HEK293T (cell line): ENCODE measurements around the gene CD37.

ENCODE experiments used
- CTCF ChIA-PET: fragments of 350-600 bp; formaldehyde crosslinking; extraction: SDS; loops from one replicate; lab custom pipeline; 2021; ENCODE audit warnings: antibody characterized with exemption, inconsistent platforms; lab: Yijun Ruan, JAX
- POLR2A ChIA-PET: fragments of 350-600 bp; formaldehyde crosslinking; extraction: SDS; loops from one replicate; lab custom pipeline; 2020; ENCODE audit warnings: antibody characterized with exemption, inconsistent platforms; lab: Yijun Ruan, JAX
- DNase-seq: peaks from one replicate; pipeline ENCODE4 v3.0.0; 2012; ENCODE audit warnings: mixed read lengths; ENCODE audit errors: extremely low spot score
- ARNT ChIP-seq: fragments of 450-650 bp; IDR thresholded peaks from 2 replicates; pipeline ENCODE4 v1.6.1; 2017; ENCODE audit warnings: mild to moderate bottlenecking
- BHLHE40 ChIP-seq: fragments of 450-650 bp; IDR thresholded peaks from 2 replicates; pipeline ENCODE4 v1.6.1; 2016; ENCODE audit warnings: mild to moderate bottlenecking, moderate library complexity, borderline replicate concordance
- CTBP1 ChIP-seq: fragments of 450-650 bp; IDR thresholded peaks from 2 replicates; pipeline ENCODE4 v1.6.1; 2016; ENCODE audit warnings: borderline replicate concordance
- ELF4 ChIP-seq: fragments of 450-650 bp; IDR thresholded peaks from 2 replicates; pipeline ENCODE4 v1.6.1; 2017; ENCODE audit warnings: antibody characterized with exemption
- FOXA1 ChIP-seq: fragments of 450-650 bp; IDR thresholded peaks from 2 replicates; pipeline ENCODE4 v1.6.1; 2016; ENCODE audit warnings: mild to moderate bottlenecking
- FOXK2 ChIP-seq: fragments of 450-650 bp; IDR thresholded peaks from 2 replicates; pipeline ENCODE4 v1.6.1; 2016; ENCODE audit warnings: mild to moderate bottlenecking
- FOXM1 ChIP-seq: fragments of 450-650 bp; IDR thresholded peaks from 2 replicates; pipeline ENCODE4 v1.6.1; 2017; ENCODE audit warnings: mild to moderate bottlenecking, borderline replicate concordance
- HDGF ChIP-seq: fragments of 450-650 bp; IDR thresholded peaks from 2 replicates; pipeline ENCODE4 v1.6.1; 2017; ENCODE audit warnings: antibody characterized with exemption, borderline replicate concordance
- L3MBTL2 ChIP-seq: fragments of 450-650 bp; conservative IDR thresholded peaks from 2 replicates; pipeline ENCODE4 v1.6.1; 2016; ENCODE audit warnings: mild to moderate bottlenecking
- LEF1 ChIP-seq: fragments of 450-650 bp; IDR thresholded peaks from 2 replicates; pipeline ENCODE4 v1.6.1; 2017; ENCODE audit warnings: mild to moderate bottlenecking, borderline replicate concordance
- NFRKB ChIP-seq: fragments of 450-650 bp; IDR thresholded peaks from 2 replicates; pipeline ENCODE4 v1.6.1; 2016; ENCODE audit warnings: mild to moderate bottlenecking, moderate library complexity
- SP1 ChIP-seq: fragments of 450-650 bp; IDR thresholded peaks from 2 replicates; pipeline ENCODE4 v1.6.1; 2017
- SUZ12 ChIP-seq: fragments of 450-650 bp; IDR thresholded peaks from 2 replicates; pipeline ENCODE4 v1.6.1; 2016; ENCODE audit warnings: mild to moderate bottlenecking
- TARDBP ChIP-seq: fragments of 450-650 bp; IDR thresholded peaks from 2 replicates; pipeline ENCODE4 v1.6.1; 2016
- ZNF384 ChIP-seq: fragments of 450-650 bp; IDR thresholded peaks from 2 replicates; pipeline ENCODE4 v1.6.1; 2016
- TF ChIP-seq, protein P1 (sequence below): fragments of 450-650 bp; IDR thresholded peaks from 2 replicates; pipeline ENCODE4 v1.6.1; 2016

CD37 gene

DNA sequence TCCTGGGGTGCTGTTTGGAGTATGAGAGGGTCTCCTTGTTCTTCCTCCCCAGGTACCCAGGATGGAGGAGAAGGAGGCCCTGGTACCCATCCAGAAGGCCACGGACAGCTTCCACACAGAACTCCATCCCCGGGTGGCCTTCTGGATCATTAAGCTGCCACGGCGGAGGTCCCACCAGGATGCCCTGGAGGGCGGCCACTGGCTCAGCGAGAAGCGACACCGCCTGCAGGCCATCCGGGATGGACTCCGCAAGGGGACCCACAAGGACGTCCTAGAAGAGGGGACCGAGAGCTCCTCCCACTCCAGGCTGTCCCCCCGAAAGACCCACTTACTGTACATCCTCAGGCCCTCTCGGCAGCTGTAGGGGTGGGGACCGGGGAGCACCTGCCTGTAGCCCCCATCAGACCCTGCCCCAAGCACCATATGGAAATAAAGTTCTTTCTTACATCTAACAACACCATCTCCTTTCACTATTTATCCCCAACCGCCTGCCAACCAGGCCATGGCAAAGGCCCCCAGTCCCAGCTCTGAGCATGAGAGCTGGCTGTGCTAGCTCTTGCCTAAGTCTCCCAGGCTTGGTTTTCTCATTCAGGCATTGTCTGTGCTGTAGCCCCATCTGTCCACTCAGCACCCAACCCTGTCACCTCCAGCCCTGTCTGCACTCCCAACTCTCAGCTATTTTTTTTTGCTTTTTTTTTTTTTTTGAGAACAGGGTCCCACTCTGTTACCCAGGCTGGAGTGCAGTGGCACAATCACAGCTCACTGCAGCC lies 39.6 kb downstream of the CD37 start:
- TF ChIP-seq FOXM1 (no peak), HDGF (no peak), BHLHE40 (no peak), TARDBP (no peak), CTBP1 (no peak), L3MBTL2 (no peak), LEF1 (no peak), ARNT (no peak), ELF4 (no peak), FOXK2 (no peak), SUZ12 (no peak), SP1 (no peak), FOXA1 (no peak), ZNF384 (no peak)
- TF ChIP-seq, protein P1, sequence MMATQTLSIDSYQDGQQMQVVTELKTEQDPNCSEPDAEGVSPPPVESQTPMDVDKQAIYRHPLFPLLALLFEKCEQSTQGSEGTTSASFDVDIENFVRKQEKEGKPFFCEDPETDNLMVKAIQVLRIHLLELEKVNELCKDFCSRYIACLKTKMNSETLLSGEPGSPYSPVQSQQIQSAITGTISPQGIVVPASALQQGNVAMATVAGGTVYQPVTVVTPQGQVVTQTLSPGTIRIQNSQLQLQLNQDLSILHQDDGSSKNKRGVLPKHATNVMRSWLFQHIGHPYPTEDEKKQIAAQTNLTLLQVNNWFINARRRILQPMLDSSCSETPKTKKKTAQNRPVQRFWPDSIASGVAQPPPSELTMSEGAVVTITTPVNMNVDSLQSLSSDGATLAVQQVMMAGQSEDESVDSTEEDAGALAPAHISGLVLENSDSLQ: no peak
- no peak for DNase-seq
- CTCF ChIA-PET: interaction anchor here (0.5 kb wide), 1 partner anchor 16 kb away, joined by 4 read pairs; no protein-coding TSS in a partner anchor
- POLR2A ChIA-PET: interaction anchor here (0.6 to 1.5 kb wide), 4 partner anchors 11 to 593 kb away, joined by 3 to 5 read pairs (median 4); partner anchors contain the start of genes ALDH16A1, DKKL1 and PIH1D1

GRCh38 chr19:49378512-49378911 lies 43.3 kb downstream of the CD37 start:
- TF ChIP-seq FOXK2: no peak
- no peak for TF ChIP-seq SP1
- TF ChIP-seq FOXM1: no peak
- TF ChIP-seq NFRKB: no peak
- TF ChIP-seq ELF4: no peak
- no peak for TF ChIP-seq CTBP1
- no peak for TF ChIP-seq LEF1
- TF ChIP-seq HDGF: no peak
- TF ChIP-seq TARDBP: no peak
- TF ChIP-seq L3MBTL2: no peak
- TF ChIP-seq BHLHE40: no peak
- TF ChIP-seq FOXA1: no peak
- no peak for TF ChIP-seq SUZ12
- TF ChIP-seq ZNF384: no peak
- TF ChIP-seq, protein P1: no peak
- TF ChIP-seq ARNT: no peak
- POLR2A ChIA-PET: no interaction called here
- CTCF ChIA-PET: interaction anchor here (0.6 kb wide), 1 partner anchor 405 kb away, joined by 3 read pairs; no protein-coding TSS in a partner anchor
- no peak for DNase-seq

GRCh38 chr19:49380391-49380790 lies 45.2 kb downstream of the CD37 start:
- DNase-seq: no peak
- POLR2A ChIA-PET: no interaction called here
- CTCF ChIA-PET: interaction anchor here (0.6 kb wide), 1 partner anchor 31 kb away, joined by 3 read pairs; no protein-coding TSS in a partner anchor
- no peak for TF ChIP-seq BHLHE40
- TF ChIP-seq, protein P1: no peak
- TF ChIP-seq ARNT: no peak
- no peak for TF ChIP-seq LEF1
- no peak for TF ChIP-seq SP1
- no peak for TF ChIP-seq ELF4
- TF ChIP-seq TARDBP: no peak
- TF ChIP-seq FOXM1: no peak
- TF ChIP-seq FOXK2: no peak
- no peak for TF ChIP-seq L3MBTL2
- TF ChIP-seq FOXA1: no peak
- no peak for TF ChIP-seq ZNF384
- no peak for TF ChIP-seq CTBP1
- TF ChIP-seq HDGF: no peak
- TF ChIP-seq NFRKB: no peak
- TF ChIP-seq SUZ12: no peak

DNA sequence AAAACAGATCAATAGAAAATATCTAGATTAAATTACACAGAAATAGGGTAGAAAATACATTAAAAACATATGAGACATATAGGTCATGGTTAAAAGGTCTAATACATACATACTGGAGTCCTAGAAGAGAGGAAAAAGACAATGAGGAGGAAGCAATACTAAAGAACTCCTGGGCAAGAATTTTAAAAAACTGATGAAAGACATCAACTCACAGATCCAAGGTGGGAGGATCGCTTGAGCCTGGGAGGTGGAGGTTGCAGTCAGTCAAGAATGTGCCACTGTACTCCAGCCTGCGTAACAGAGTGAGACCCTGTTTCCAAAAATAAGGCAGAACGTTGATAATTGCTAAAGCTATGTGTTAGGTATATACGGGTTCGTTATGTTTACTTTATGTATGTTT lies 47.4 kb downstream of the CD37 start:
- ChIA-PET CTCF (no interaction called here), POLR2A (no interaction called here)
- TF ChIP-seq FOXA1: no peak
- no peak for DNase-seq

GRCh38 chr19:49383599-49383998 lies 48.4 kb downstream of the CD37 start:
- ChIA-PET POLR2A (interaction anchor here (1.2 kb wide), 1 partner anchor 69 kb away, joined by 4 read pairs; the partner anchor contains the start of gene ALDH16A1), CTCF (no interaction called here)
- DNase-seq: no peak
- no peak for TF ChIP-seq NFRKB
- TF ChIP-seq FOXA1: no peak
- TF ChIP-seq BHLHE40: no peak
- no peak for TF ChIP-seq ARNT
- no peak for TF ChIP-seq CTBP1
- no peak for TF ChIP-seq SP1
- TF ChIP-seq, protein P1: no peak
- no peak for TF ChIP-seq FOXM1
- no peak for TF ChIP-seq ELF4
- no peak for TF ChIP-seq FOXK2
- no peak for TF ChIP-seq LEF1
- no peak for TF ChIP-seq SUZ12
- no peak for TF ChIP-seq L3MBTL2
- no peak for TF ChIP-seq HDGF
- TF ChIP-seq ZNF384: no peak
- no peak for TF ChIP-seq TARDBP
